22Rv1 (cell line): ENCODE results near the gene TOGARAM1.

Experiments
- H3K27ac ChIP-seq: fragments of 450-650 bp; 2 replicates; pipeline ENCODE4 v1.5.1; 2017
- CTCF ChIP-seq: fragments of 450-650 bp; IDR thresholded peaks from 2 replicates; pipeline ENCODE4 v1.5.1; 2017; ENCODE audit warnings: mild to moderate bottlenecking
- ZFX ChIP-seq: fragments of 450-650 bp; IDR thresholded peaks from 2 replicates; pipeline ENCODE4 v1.6.1; 2017; ENCODE audit warnings: antibody characterized with exemption, borderline replicate concordance

Gene TOGARAM1

GRCh38 chr14:45112896-45113781, 151.1 kb downstream of the TOGARAM1 start:
- no peak for TF ChIP-seq CTCF
- no peak for TF ChIP-seq ZFX
- H3K27ac ChIP-seq: peak overlapping the region; percentile 91

GRCh38 chr14:45114327-45114726, 152.3 kb downstream of the TOGARAM1 start:
- TF ChIP-seq ZFX: no peak
- TF ChIP-seq CTCF: no peak
- H3K27ac ChIP-seq: peak overlapping the region; percentile 91

- H3K27ac ChIP-seq: peak overlapping the region; percentile 15
- TF ChIP-seq CTCF: no peak
- TF ChIP-seq ZFX: no peak
Observed at GRCh38 chr14:45118594-45118993, 156.6 kb downstream of the TOGARAM1 start.

GRCh38 chr14:45120096-45120495, 158.1 kb downstream of the TOGARAM1 start:
- no peak overlapping the region for H3K27ac ChIP-seq
- TF ChIP-seq ZFX (no peak), CTCF (no peak)

- peak overlapping the region; percentile 7; the same call in 1 of the 2 replicates for H3K27ac ChIP-seq
- TF ChIP-seq CTCF (no peak), ZFX (no peak)
Observed at GRCh38 chr14:45123271-45123670, 161.3 kb downstream of the TOGARAM1 start.
